OCI-LY1 (cell line): Measurements from ENCODE around the gene SYNM.

ENCODE experiments used
- H2AFZ ChIP-seq: fragments of 200-600 bp; sonication (generic), shearing (Covaris generic); 2 replicates; pipeline ENCODE4 v1.6.0; 2014; ENCODE audit warnings: antibody characterized with exemption, mild to moderate bottlenecking, low read length
- H3F3A ChIP-seq: fragments of 200-600 bp; sonication (generic), shearing (Covaris generic); 2 replicates; pipeline ENCODE4 v1.6.0; 2014; ENCODE audit warnings: mild to moderate bottlenecking, antibody characterized with exemption, low read length, moderate library complexity; ENCODE audit not compliant: insufficient read depth
- H3K27ac ChIP-seq: fragments of 200-600 bp; sonication (generic); 2 replicates; pipeline ENCODE4 v1.5.1; 2014; ENCODE audit warnings: low read length, mixed run types, mild to moderate bottlenecking, low read depth; ENCODE audit not compliant: poor library complexity, severe bottlenecking
- H3K27me3 ChIP-seq: fragments of 200-600 bp; sonication (generic); 2 replicates; pipeline ENCODE4 v1.6.0; 2014; ENCODE audit warnings: antibody characterized with exemption, mild to moderate bottlenecking, low read length, moderate library complexity; ENCODE audit not compliant: insufficient read depth
- H3K36me3 ChIP-seq: fragments of 200-600 bp; sonication (generic); 2 replicates; pipeline ENCODE4 v1.6.1; 2014; ENCODE audit warnings: mild to moderate bottlenecking, antibody characterized with exemption, low read length, moderate library complexity, mixed read lengths; ENCODE audit not compliant: insufficient read depth
- H3K4me1 ChIP-seq: fragments of 200-600 bp; sonication (generic); 2 replicates; pipeline ENCODE4 v1.5.1; 2014; ENCODE audit warnings: mild to moderate bottlenecking, low read length, moderate library complexity; ENCODE audit not compliant: insufficient read depth, severe bottlenecking
- H3K4me2 ChIP-seq: fragments of 200-600 bp; sonication (generic), shearing (Covaris generic); 2 replicates; pipeline ENCODE4 v1.6.1; 2014; ENCODE audit warnings: low read length
- H3K4me3 ChIP-seq: fragments of 200-600 bp; sonication (generic); 2 replicates; pipeline ENCODE4 v1.5.1; 2014; ENCODE audit warnings: low read length, low read depth, mild to moderate bottlenecking, mixed read lengths; ENCODE audit not compliant: poor library complexity, severe bottlenecking
- H3K79me2 ChIP-seq: fragments of 200-600 bp; shearing (Covaris generic); 2 replicates; pipeline ENCODE4 v1.6.1; 2016; ENCODE audit warnings: mixed run types, low read length, mixed read lengths; ENCODE audit not compliant: insufficient read depth
- H3K9ac ChIP-seq: fragments of 200-600 bp; sonication (generic), shearing (Covaris generic); 2 replicates; pipeline ENCODE4 v1.6.1; 2014; ENCODE audit warnings: mild to moderate bottlenecking, low read length, mixed read lengths
- H3K9me2 ChIP-seq: fragments of 200-600 bp; sonication (generic), shearing (Covaris generic); 2 replicates; pipeline ENCODE4 v1.6.1; 2014; ENCODE audit warnings: low read depth, mild to moderate bottlenecking, low read length, mixed read lengths
- H3K9me3 ChIP-seq: fragments of 200-600 bp; shearing (Covaris generic); 2 replicates; pipeline ENCODE4 v1.6.1; 2014; ENCODE audit warnings: low read length, mixed read lengths
- H4K20me1 ChIP-seq: fragments of 200-600 bp; sonication (generic), shearing (Covaris generic); 2 replicates; pipeline ENCODE4 v1.6.0; 2016; ENCODE audit warnings: mild to moderate bottlenecking, low read length; ENCODE audit not compliant: insufficient read depth
- EZH2 ChIP-seq: fragments of 200-600 bp; sonication (generic), shearing (Covaris generic); IDR thresholded peaks from 2 replicates; pipeline ENCODE4 v1.8.0; 2017; ENCODE audit warnings: borderline replicate concordance, mixed run types, mild to moderate bottlenecking, antibody characterized with exemption, low read length, moderate library complexity, mixed read lengths
- TF ChIP-seq, protein P1 (sequence below): fragments of 200-600 bp; sonication (generic), shearing (Covaris generic); IDR thresholded peaks from 2 replicates; pipeline ENCODE4 v1.5.1; 2017; ENCODE audit warnings: mild to moderate bottlenecking, antibody characterized with exemption, low read length, moderate library complexity, mixed read lengths

SYNM gene

GRCh38 chr15:99130765-99131440, 26.0 kb downstream of the SYNM start:
- Histone ChIP-seq H3K4me3 (no peak overlapping the region), H3K9me3 (no peaks in the 10 kb centered on the region), H4K20me1 (no peaks in the 10 kb centered on the region), H3K4me2 (no peak overlapping the region), H2AFZ (no peak overlapping the region), H3K27ac (no peak overlapping the region), H3K9ac (no peak overlapping the region), H3K27me3 (peaks cover 7% of the 10 kb centered on the region; the same call in 1 of the 2 replicates), H3K9me2 (no peaks in the 10 kb centered on the region), H3K4me1 (no peaks in the 10 kb centered on the region), H3K79me2 (no peaks in the 10 kb centered on the region), H3K36me3 (no peaks in the 10 kb centered on the region), H3F3A (no peaks in the 10 kb centered on the region)
- TF ChIP-seq EZH2: no peak
- TF ChIP-seq, protein P1, sequence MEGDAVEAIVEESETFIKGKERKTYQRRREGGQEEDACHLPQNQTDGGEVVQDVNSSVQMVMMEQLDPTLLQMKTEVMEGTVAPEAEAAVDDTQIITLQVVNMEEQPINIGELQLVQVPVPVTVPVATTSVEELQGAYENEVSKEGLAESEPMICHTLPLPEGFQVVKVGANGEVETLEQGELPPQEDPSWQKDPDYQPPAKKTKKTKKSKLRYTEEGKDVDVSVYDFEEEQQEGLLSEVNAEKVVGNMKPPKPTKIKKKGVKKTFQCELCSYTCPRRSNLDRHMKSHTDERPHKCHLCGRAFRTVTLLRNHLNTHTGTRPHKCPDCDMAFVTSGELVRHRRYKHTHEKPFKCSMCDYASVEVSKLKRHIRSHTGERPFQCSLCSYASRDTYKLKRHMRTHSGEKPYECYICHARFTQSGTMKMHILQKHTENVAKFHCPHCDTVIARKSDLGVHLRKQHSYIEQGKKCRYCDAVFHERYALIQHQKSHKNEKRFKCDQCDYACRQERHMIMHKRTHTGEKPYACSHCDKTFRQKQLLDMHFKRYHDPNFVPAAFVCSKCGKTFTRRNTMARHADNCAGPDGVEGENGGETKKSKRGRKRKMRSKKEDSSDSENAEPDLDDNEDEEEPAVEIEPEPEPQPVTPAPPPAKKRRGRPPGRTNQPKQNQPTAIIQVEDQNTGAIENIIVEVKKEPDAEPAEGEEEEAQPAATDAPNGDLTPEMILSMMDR: no peak

- Histone ChIP-seq H3K27ac (no peak overlapping the region), H4K20me1 (no peaks in the 10 kb centered on the region), H3F3A (no peaks in the 10 kb centered on the region), H2AFZ (no peak overlapping the region), H3K27me3 (peaks cover 7% of the 10 kb centered on the region; the same call in 1 of the 2 replicates), H3K4me3 (no peak overlapping the region), H3K79me2 (no peaks in the 10 kb centered on the region), H3K36me3 (no peaks in the 10 kb centered on the region), H3K4me2 (no peak overlapping the region), H3K9me3 (no peaks in the 10 kb centered on the region), H3K4me1 (no peaks in the 10 kb centered on the region), H3K9me2 (no peaks in the 10 kb centered on the region), H3K9ac (no peak overlapping the region)
- TF ChIP-seq, protein P1: no peak
- no peak for TF ChIP-seq EZH2
Measured at GRCh38 chr15:99131441-99132023, 26.7 kb downstream of the SYNM start.

DNA sequence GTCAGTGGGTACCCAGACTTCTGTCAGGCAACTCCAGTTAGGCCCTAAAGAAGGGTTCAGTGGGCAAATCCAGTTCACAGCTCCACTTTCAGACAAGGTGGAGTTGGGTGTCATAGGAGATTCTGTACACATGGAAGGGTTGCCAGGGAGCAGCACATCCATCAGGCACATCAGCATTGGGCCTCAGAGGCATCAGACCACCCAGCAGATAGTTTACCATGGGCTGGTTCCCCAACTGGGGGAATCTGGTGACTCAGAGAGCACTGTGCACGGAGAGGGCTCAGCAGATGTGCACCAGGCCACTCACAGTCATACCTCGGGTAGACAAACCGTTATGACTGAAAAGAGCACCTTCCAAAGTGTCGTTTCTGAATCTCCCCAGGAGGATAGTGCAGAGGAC, 27.2 kb downstream of the SYNM start:
- peaks cover 7% of the 10 kb centered on the region; the same call in 1 of the 2 replicates for H3K27me3 ChIP-seq
- no peaks in the 10 kb centered on the region for H3F3A ChIP-seq
- no peak overlapping the region for H2AFZ ChIP-seq
- H4K20me1 ChIP-seq: no peaks in the 10 kb centered on the region
- no peak overlapping the region for H3K4me2 ChIP-seq
- no peaks in the 10 kb centered on the region for H3K9me2 ChIP-seq
- H3K27ac ChIP-seq: no peak overlapping the region
- TF ChIP-seq, protein P1: no peak
- no peak for TF ChIP-seq EZH2
- no peak overlapping the region for H3K4me3 ChIP-seq
- H3K4me1 ChIP-seq: no peaks in the 10 kb centered on the region
- H3K9me3 ChIP-seq: no peaks in the 10 kb centered on the region
- no peak overlapping the region for H3K9ac ChIP-seq
- H3K36me3 ChIP-seq: no peaks in the 10 kb centered on the region
- H3K79me2 ChIP-seq: no peaks in the 10 kb centered on the region
